Measurements from ENCODE around the gene IL4.

DNA sequence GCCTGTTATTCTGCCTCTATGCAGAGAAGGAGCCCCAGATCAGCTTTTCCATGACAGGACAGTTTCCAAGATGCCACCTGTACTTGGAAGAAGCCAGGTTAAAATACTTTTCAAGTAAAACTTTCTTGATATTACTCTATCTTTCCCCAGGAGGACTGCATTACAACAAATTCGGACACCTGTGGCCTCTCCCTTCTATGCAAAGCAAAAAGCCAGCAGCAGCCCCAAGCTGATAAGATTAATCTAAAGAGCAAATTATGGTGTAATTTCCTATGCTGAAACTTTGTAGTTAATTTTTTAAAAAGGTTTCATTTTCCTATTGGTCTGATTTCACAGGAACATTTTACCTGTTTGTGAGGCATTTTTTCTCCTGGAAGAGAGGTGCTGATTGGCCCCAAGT is 301 bp upstream of the IL4 start:
- TF ChIP-seq, protein P1, sequence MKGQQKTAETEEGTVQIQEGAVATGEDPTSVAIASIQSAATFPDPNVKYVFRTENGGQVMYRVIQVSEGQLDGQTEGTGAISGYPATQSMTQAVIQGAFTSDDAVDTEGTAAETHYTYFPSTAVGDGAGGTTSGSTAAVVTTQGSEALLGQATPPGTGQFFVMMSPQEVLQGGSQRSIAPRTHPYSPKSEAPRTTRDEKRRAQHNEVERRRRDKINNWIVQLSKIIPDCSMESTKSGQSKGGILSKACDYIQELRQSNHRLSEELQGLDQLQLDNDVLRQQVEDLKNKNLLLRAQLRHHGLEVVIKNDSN (CRISPR knock-in tag; IDR thresholded peaks at IDR 0.05), result no peak
- TF ChIP-seq, protein P2, sequence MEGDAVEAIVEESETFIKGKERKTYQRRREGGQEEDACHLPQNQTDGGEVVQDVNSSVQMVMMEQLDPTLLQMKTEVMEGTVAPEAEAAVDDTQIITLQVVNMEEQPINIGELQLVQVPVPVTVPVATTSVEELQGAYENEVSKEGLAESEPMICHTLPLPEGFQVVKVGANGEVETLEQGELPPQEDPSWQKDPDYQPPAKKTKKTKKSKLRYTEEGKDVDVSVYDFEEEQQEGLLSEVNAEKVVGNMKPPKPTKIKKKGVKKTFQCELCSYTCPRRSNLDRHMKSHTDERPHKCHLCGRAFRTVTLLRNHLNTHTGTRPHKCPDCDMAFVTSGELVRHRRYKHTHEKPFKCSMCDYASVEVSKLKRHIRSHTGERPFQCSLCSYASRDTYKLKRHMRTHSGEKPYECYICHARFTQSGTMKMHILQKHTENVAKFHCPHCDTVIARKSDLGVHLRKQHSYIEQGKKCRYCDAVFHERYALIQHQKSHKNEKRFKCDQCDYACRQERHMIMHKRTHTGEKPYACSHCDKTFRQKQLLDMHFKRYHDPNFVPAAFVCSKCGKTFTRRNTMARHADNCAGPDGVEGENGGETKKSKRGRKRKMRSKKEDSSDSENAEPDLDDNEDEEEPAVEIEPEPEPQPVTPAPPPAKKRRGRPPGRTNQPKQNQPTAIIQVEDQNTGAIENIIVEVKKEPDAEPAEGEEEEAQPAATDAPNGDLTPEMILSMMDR (IDR thresholded peaks at IDR 0.05), result no peak
- TF ChIP-seq, protein P3, sequence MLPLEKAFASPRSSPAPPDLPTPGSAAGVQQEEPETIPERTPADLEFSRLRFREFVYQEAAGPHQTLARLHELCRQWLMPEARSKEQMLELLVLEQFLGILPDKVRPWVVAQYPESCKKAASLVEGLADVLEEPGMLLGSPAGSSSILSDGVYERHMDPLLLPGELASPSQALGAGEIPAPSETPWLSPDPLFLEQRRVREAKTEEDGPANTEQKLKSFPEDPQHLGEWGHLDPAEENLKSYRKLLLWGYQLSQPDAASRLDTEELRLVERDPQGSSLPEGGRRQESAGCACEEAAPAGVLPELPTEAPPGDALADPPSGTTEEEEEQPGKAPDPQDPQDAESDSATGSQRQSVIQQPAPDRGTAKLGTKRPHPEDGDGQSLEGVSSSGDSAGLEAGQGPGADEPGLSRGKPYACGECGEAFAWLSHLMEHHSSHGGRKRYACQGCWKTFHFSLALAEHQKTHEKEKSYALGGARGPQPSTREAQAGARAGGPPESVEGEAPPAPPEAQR (CRISPR knock-in tag; IDR thresholded peaks at IDR 0.05), result no peak
- TF ChIP-seq, protein P4, sequence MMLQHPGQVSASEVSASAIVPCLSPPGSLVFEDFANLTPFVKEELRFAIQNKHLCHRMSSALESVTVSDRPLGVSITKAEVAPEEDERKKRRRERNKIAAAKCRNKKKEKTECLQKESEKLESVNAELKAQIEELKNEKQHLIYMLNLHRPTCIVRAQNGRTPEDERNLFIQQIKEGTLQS (CRISPR knock-in tag; conservative IDR thresholded peaks at IDR 0.05), result no peak
- TF ChIP-seq, protein P5, sequence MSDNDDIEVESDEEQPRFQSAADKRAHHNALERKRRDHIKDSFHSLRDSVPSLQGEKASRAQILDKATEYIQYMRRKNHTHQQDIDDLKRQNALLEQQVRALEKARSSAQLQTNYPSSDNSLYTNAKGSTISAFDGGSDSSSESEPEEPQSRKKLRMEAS (CRISPR knock-in tag; IDR thresholded peaks at IDR 0.05), result no peak
- TF ChIP-seq JUN (CRISPR knock-in tag; IDR thresholded peaks at IDR 0.05), result no peak
- TF ChIP-seq IRF2 (CRISPR knock-in tag; IDR thresholded peaks at IDR 0.05; ENCODE audit: borderline replicate concordance, low read depth), result no peak
- no peak for TF ChIP-seq ATF1 (CRISPR knock-in tag; IDR thresholded peaks at IDR 0.05)
- no peak for TF ChIP-seq CREB1 (CRISPR knock-in tag; IDR thresholded peaks at IDR 0.05)
- no peak for TF ChIP-seq SMAD3 (CRISPR knock-in tag; IDR thresholded peaks at IDR 0.05; ENCODE audit: borderline replicate concordance)
- no peak for TF ChIP-seq ZNF121 (CRISPR knock-in tag; IDR thresholded peaks at IDR 0.05)
- TF ChIP-seq FOXK1 (CRISPR knock-in tag; IDR thresholded peaks at IDR 0.05), result no peak

Data from WTC11 (cell line).